Fibroblast of mammary gland (primary cell): ENCODE results near the gene APOD.

Source experiments
- DNase-seq: peaks from one replicate; pipeline ENCODE4 v3.0.0-alpha.2; 2010; ENCODE audit warnings: low read depth
- H3K4me3 ChIP-seq: 2 replicates; pipeline ENCODE4 v1.5.1; 2011; ENCODE audit warnings: low read depth, mild to moderate bottlenecking, low read length, moderate library complexity; ENCODE audit not compliant: control insufficient read depth
- CTCF ChIP-seq: conservative IDR thresholded peaks from 2 replicates; pipeline ENCODE4 v1.5.1; 2011; ENCODE audit warnings: low read depth, low read length, inconsistent platforms; ENCODE audit not compliant: control insufficient read depth, insufficient read depth

The APOD gene

DNA sequence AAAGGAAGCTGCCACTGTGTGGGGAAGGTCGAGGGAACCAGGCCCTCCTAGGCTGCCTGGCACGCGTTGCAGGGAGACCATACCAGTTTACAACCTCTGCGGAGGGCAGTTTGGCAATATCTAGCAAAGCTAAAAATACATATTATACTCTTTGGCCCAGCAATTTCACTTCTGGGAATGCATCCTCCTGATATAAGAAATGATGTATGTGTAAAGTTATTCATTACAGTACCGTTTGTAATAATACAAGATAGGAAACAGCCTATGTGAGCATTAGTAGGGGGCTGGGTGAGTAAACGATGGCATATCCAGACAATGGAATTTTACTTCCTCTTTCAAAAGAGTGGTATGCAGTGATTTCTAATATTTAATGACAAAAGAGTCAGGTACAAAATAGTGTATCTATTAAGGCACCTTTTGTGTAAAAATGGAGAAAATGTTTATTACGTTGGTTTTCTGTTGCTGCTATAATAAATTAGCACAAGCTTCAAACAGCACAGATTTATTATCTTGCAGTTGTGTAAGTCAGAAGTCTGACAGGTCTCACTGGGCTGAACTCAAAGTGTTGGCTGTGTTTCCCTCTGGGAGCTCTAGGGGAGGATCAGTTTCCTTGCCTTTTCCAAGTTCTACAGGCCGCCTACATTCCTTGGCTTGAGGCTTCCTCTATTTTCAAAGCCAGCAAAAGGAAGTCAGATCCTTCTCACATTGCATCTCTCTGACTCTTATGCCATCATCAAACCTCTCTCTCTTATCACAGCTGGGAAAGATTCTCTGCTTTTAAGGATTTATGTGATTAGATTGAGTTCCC lies 9.0 kb downstream of the APOD start:
- DNase-seq: peak; percentile 24
- TF ChIP-seq CTCF: no peak
- H3K4me3 ChIP-seq: no peak overlapping the region

- no peak for DNase-seq
- TF ChIP-seq CTCF: no peak
- no peak overlapping the region for H3K4me3 ChIP-seq
These were observed 9.9 kb downstream of the APOD start for GRCh38 chr3:195573611-195574496.

DNA sequence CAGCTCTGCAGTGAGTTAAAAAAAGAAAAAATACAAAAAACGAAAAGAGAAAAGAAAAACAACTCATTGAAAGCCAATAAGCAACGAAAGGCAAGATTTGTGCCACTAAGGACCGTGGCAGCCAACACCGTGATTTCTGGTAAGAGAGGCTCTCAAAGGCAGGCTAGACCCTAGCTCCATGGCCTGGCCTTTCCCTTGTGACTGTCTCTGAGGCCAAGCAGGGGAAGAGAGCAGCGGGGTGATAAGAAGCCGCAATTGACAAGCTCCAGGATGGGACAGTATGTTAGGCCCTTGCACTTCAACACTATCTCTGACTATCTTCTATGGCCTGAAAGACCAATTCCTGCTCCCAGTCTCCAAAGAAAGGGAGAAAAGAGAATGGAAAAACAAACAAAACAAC lies 12.4 kb downstream of the APOD start:
- H3K4me3 ChIP-seq: no peak overlapping the region
- no peak for TF ChIP-seq CTCF
- DNase-seq: no peak

DNA sequence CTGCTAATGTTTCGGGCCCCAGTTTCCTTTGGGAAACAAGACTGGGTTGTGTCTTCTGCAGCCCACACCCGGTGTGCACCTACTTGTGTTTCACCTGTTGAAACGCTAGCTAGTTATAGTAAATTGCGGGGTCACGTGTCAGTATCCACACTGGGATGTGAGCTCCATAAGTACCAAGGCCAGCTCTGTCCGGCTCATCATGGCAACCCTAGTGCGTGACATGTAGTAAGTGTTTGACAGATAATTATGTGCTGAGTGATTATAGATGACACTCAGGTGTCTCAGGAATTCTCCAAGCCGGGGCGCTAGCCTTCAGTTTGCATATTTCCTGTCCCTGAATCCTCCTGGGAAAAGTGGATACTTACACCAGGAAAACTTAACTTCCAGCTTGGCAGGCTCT lies 12.8 kb downstream of the APOD start:
- no peak for TF ChIP-seq CTCF
- DNase-seq: no peak
- H3K4me3 ChIP-seq: no peak overlapping the region

- H3K4me3 ChIP-seq: no peak overlapping the region
- no peak for TF ChIP-seq CTCF
- DNase-seq: no peak
These were observed 13.4 kb downstream of the APOD start for GRCh38 chr3:195570344-195570743.

GRCh38 chr3:195568630-195569029 lies 15.1 kb downstream of the APOD start:
- no peak for TF ChIP-seq CTCF
- H3K4me3 ChIP-seq: no peak overlapping the region
- DNase-seq: no peak
